Transverse colon (tissue), 4 donors: ENCODE results near the gene NUMBL. TPM values are rescaled to one million over a fixed set of nuclear protein-coding genes. Genes with fewer than 3 reads are reported as not detected.

Source experiments
- DNase-seq: peaks from one replicate; pipeline ENCODE4 v3.0.0-alpha.2; 2019
- H3K27ac ChIP-seq, 4 donors: fragments of 200-600 bp; sonication (generic); 2 replicates each; pipeline ENCODE4 v1.5.1; 2016 to 2018; ENCODE audit warnings: inconsistent platforms in 4 of 4
- H3K27me3 ChIP-seq: fragments of 200-600 bp; sonication (generic); 2 replicates; pipeline ENCODE4 v1.5.1; 2017; ENCODE audit warnings: inconsistent platforms
- H3K36me3 ChIP-seq, 4 donors: fragments of 200-600 bp; sonication (generic); 2 replicates each; pipeline ENCODE4 v1.5.1; 2017 to 2019; ENCODE audit warnings: inconsistent platforms in 4 of 4
- H3K4me1 ChIP-seq, 4 donors: fragments of 200-600 bp; sonication (generic); 2 replicates each; pipeline ENCODE4 v1.5.1; 2017 to 2020; ENCODE audit warnings: inconsistent platforms in 4 of 4
- H3K4me3 ChIP-seq, 4 donors: fragments of 200-600 bp; sonication (generic); 1 replicate in 1 of 4; 2 replicates in 3 of 4; pipeline versions ENCODE4 v1.5.1 to v1.6.1; 2017 to 2019; ENCODE audit warnings: inconsistent platforms in 4 of 4
- H3K9me3 ChIP-seq, 2 donors: fragments of 200-600 bp; sonication (generic); 2 replicates each; pipeline ENCODE4 v1.5.1; 2017 to 2019; ENCODE audit warnings: inconsistent platforms in 2 of 2
- EP300 ChIP-seq: sonication (generic); formaldehyde crosslinking; IDR thresholded peaks from one replicate; pipeline ENCODE4 v1.6.1; 2017; ENCODE audit warnings: antibody characterized with exemption, low read depth
- POLR2A ChIP-seq: fragments of 450-650 bp; IDR thresholded peaks from one replicate; pipeline ENCODE4 v1.6.1; 2016; ENCODE audit warnings: antibody characterized with exemption, mild to moderate bottlenecking, moderate library complexity
- POLR2AphosphoS5 ChIP-seq, 3 donors: sonication (generic); formaldehyde crosslinking; IDR thresholded peaks; one replicate each; pipeline ENCODE4 v1.6.1; 2016; ENCODE audit warnings: antibody characterized with exemption in 3 of 3
- WGBS, 2 donors: methylation state at CpG; one replicate each; pipeline ENCODE4 v1.1.5; 2018; ENCODE audit warnings: low coverage in 1 of 2; 5-methylcytosine and 5-hydroxymethylcytosine counted together
- in situ Hi-C, 4 donors: fragments of 200-750 bp; cut with MboI; loops; one replicate each; pipeline versions ENCODE4 v1.15.0 to v1.15.1; 2017; ENCODE audit warnings: low sequenced_read_pairs in 3 of 4, low pct_ligation_motif_present in 1 of 4, low pct_unique_long_range_greater_than_20kb in 1 of 4
- intact Hi-C: fragments of 100-400 bp; cut with DNase I; formaldehyde crosslinking; loops from one replicate; pipeline ENCODE4 v1.15.1; 2023; ENCODE audit warnings: low total_unique reads
- total RNA-seq, 4 donors: library from RNA; depleted of rRNA; stranded (reverse); fragments of >200 nt; gene quantifications; one replicate each; pipeline ENCODE4 v1.1.0, GENCODE V29; 2016
- TF ChIP-seq, protein P1 (sequence below), 5 experiments: fragments of 200-600 bp in 3 of 5; fragments of 450-650 bp in 2 of 5; sonication (generic) in 3 of 5; IDR thresholded peaks; 1 replicate in 2 of 5; 2 replicates in 3 of 5; pipeline ENCODE4 v1.5.1; 2016 to 2017; ENCODE audit warnings: antibody characterized with exemption in 5 of 5, inconsistent platforms in 3 of 5, mild to moderate bottlenecking in 2 of 5, moderate library complexity in 1 of 5

NUMBL gene
- total RNA-seq, 4 donors from 2014 or later = 9.0 to 44.9 (median 20.4) TPM

DNA sequence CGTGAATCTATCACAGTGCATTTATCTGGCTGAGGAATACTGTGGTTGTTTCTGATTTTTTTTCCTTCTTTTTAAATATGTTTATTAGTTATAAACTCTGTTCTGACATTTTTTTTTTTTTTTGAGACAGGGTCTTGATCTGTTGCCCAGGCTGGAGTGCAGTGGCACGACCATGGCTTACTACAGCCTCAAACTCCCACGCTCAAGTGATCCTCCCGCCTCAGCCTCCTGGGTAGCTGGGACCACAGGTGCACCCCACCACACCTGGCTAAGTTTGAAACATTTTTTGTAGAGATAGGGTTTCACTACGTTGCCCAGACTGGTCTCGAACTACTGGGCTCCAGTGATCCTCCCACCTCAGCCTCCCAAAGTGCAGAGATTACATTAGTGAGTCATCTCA lies 6.6 kb upstream of the NUMBL start:
- 95 to 96% methylated on average over 4 to 6 of the region's 6 CpGs for WGBS, 2 donors
- peaks cover 0 to 12% (median 0%) of the 10 kb centered on the region in 4 donors for H3K36me3 ChIP-seq
- no peaks in the 10 kb centered on the region for H3K4me1 ChIP-seq
- DNase-seq = no peak
- no peaks in the 10 kb centered on the region for H3K9me3 ChIP-seq
- no peaks in the 10 kb centered on the region for H3K27me3 ChIP-seq
- TF ChIP-seq, protein P1, sequence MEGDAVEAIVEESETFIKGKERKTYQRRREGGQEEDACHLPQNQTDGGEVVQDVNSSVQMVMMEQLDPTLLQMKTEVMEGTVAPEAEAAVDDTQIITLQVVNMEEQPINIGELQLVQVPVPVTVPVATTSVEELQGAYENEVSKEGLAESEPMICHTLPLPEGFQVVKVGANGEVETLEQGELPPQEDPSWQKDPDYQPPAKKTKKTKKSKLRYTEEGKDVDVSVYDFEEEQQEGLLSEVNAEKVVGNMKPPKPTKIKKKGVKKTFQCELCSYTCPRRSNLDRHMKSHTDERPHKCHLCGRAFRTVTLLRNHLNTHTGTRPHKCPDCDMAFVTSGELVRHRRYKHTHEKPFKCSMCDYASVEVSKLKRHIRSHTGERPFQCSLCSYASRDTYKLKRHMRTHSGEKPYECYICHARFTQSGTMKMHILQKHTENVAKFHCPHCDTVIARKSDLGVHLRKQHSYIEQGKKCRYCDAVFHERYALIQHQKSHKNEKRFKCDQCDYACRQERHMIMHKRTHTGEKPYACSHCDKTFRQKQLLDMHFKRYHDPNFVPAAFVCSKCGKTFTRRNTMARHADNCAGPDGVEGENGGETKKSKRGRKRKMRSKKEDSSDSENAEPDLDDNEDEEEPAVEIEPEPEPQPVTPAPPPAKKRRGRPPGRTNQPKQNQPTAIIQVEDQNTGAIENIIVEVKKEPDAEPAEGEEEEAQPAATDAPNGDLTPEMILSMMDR (IDR thresholded peaks at IDR 0.05) = no peak
- TF ChIP-seq EP300 (no peak), POLR2AphosphoS5 (IDR thresholded peaks at IDR 0.05) (no peak)
- intact Hi-C loops = no loop called here
- in situ Hi-C loops = no loop called here
- no peak overlapping the region for H3K4me3 ChIP-seq
- no peak overlapping the region for H3K27ac ChIP-seq

DNA sequence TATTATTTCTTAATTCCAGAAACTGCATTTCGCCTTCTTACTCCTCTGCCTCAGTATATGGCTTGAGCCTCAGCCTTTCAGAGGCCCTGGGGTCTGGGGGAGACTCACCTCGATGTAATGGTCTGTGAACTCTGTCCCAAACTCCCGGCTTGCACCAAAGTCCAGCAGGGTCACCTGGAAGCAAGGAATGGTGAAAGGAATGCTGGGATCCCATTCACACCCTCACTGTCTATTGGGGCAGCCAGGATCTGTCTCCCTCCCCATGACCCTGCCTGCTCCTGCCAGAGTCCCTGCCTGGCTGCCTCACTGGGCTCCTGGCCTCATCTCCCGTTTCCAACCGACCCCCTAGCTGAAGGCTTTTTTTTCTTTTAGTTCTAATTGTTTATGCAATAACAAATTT lies 5.4 kb upstream of the NUMBL start:
- peaks cover 0 to 12% (median 0%) of the 10 kb centered on the region in 4 donors for H3K36me3 ChIP-seq
- H3K9me3 ChIP-seq = no peaks in the 10 kb centered on the region
- intact Hi-C loops = no loop called here
- WGBS, 2 donors = 87 to 91% methylated on average over 4 to 5 of the region's 5 CpGs
- peaks cover 6 to 8% (median 7%) of the 10 kb centered on the region in 4 donors for H3K4me1 ChIP-seq
- no peak for DNase-seq
- in situ Hi-C loops = no loop called here
- H3K27ac ChIP-seq = no peak overlapping the region
- no peaks in the 10 kb centered on the region for H3K27me3 ChIP-seq
- H3K4me3 ChIP-seq = no peak overlapping the region
- TF ChIP-seq EP300 (no peak), POLR2AphosphoS5 (IDR thresholded peaks at IDR 0.05) (no peak), POLR2A (no peak)
- TF ChIP-seq, protein P1 (IDR thresholded peaks at IDR 0.05) = no peak

DNA sequence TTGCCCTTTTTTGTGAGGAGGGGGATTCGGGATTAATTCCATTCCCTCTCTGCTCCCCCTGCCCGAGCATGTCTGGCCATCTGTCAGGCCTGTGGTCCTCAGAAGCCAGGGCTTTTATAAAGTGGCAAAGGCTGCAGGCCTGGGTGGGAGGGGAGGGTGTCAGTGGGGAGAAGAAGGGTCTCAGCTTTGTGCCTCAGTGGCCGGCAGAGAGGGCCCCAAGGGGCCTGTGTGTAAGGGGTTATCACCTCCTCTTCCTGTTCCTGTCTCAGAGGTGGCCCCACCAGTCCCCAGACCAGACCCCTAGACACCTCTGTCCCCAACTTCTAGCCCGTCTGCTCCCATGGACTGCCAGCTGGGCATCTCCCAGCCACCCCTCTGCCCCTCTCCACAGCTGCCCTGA lies 3.4 kb upstream of the NUMBL start:
- H3K36me3 ChIP-seq = peaks cover 0 to 12% (median 0%) of the 10 kb centered on the region in 4 donors
- 67 to 75% methylated on average over 1 to 4 of the region's 4 CpGs for WGBS, 2 donors
- intact Hi-C loops = no loop called here

DNA sequence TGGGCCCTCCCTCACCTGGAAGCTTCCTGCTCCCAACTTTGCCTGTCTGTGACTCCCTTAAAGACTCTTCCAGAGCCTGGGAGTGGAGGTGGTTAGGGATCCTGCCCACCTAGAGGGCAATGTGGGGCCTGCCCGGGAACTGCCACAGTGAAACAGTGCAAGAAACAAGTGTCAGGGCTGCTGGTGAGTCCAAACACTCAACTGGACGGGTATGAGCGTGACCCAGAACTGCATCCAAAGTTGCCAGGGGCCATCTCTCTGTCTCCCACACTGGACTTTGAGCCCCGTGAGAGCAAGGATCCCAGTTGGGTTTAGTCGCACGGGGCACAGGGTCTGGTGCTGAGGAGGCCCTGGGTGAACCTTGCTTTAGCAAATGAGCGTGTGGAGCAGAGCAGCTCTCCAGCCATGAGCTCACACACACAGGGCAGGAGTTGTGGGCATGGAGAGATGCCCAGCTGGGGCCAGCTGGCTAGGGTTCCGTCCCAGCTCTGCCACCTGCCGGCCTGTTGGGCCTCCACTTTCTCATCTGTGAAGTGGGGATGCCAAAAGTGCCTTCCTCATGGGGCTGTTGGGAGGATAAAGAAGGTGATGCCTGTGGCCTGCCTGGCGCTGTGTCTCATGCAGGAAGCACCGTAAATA lies 2.8 kb upstream of the NUMBL start:
- peaks cover 13 to 19% (median 16%) of the 10 kb centered on the region in 4 donors for H3K4me1 ChIP-seq
- no peak overlapping the region for H3K4me3 ChIP-seq
- no peaks in the 10 kb centered on the region for H3K9me3 ChIP-seq
- no peak overlapping the region for H3K27ac ChIP-seq
- DNase-seq = no peak
- 91 to 100% methylated on average over 1 to 11 of the region's 11 CpGs for WGBS, 2 donors
- TF ChIP-seq EP300 = no peak
- TF ChIP-seq POLR2A = no peak
- in situ Hi-C loops (no loop called here), intact Hi-C loops (no loop called here)
- H3K36me3 ChIP-seq = peaks cover 0 to 12% (median 0%) of the 10 kb centered on the region in 4 donors
- H3K27me3 ChIP-seq = no peaks in the 10 kb centered on the region

More for the DNA sequence above, 3.4 kb upstream of the NUMBL start:
- in situ Hi-C loops = no loop called here
- Histone ChIP-seq H3K27me3 (no peaks in the 10 kb centered on the region), H3K4me3 (no peak overlapping the region), H3K4me1 (peaks cover 11 to 18% (median 15%) of the 10 kb centered on the region in 4 donors), H3K27ac (no peak overlapping the region), H3K9me3 (no peaks in the 10 kb centered on the region)
- TF ChIP-seq, protein P1 (IDR thresholded peaks at IDR 0.05) = no peak
- TF ChIP-seq POLR2A = no peak
- no peak for TF ChIP-seq POLR2AphosphoS5 (IDR thresholded peaks at IDR 0.05)
- TF ChIP-seq EP300 = no peak
- no peak for DNase-seq
